AG04449 (cell line): ENCODE results near the gene STK17B.

ENCODE experiments used
- CTCF ChIA-PET: fragments of 350-600 bp; formaldehyde crosslinking; extraction: SDS; loops from one replicate; lab custom pipeline; 2021; ENCODE audit warnings: antibody characterized with exemption; lab: Yijun Ruan, JAX
- POLR2A ChIA-PET: fragments of 400-600, 350-600 bp; formaldehyde crosslinking; extraction: SDS; loops from one replicate; lab custom pipeline; 2020; ENCODE audit warnings: antibody characterized with exemption, inconsistent platforms; lab: Yijun Ruan, JAX
- DNase-seq: peaks from one replicate; pipeline ENCODE4 v3.0.0-alpha.2; 2010; ENCODE audit warnings: low read depth, low spot score
- H3K4me3 ChIP-seq: 2 replicates; pipeline ENCODE4 v1.5.1; 2011; ENCODE audit warnings: low read depth, mild to moderate bottlenecking, control low read depth, low read length
- CTCF ChIP-seq: IDR thresholded peaks from one replicate; pipeline ENCODE4 v1.5.1; 2011; ENCODE audit warnings: mild to moderate bottlenecking, moderate library complexity, low read length, control low read depth, inconsistent platforms; ENCODE audit not compliant: insufficient read depth; ENCODE audit errors: missing control alignments

Gene STK17B

DNA sequence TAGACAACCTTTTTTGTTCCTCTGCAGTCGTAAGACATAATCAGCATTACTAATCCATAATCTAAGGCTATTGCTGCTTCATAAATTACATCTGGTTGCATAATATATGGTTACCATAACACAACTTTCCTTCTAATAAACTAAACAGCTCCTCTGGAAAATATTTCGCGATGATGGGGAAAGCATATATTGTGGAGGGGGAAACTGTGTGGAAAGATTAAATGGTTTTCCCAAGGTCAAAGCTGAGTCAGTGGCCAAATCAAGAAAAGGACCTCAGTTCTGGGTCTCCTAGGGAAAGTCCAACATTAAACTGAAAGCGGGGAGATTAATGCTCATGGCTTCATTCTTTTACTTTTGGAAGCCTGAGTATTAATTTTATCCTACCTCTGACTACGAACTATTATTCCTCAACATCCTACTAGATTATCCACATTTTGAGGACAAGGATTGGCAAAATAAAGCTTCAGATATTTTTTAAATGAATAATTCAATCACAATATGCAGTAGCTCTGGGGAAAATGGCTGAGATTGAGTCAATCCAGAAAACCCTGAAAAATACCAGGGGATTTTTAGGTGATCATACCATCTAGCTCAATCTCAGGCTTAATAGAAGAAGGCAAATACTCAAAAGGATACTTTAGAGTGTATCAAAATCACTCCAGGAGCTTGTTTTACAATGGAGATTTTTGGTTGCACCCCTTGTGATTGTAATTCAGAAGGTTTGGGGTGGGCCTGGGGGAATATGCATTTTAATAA, 33.8 kb upstream of the STK17B start:
- CTCF ChIA-PET, result interaction anchor here (1.1 to 1.7 kb wide), 3 partner anchors 9 to 71 kb away, joined by 3 to 6 read pairs (median 5); no protein-coding TSS in a partner anchor
- POLR2A ChIA-PET, result interaction anchor here (0.8 kb wide), 1 partner anchor 34 kb away, joined by 3 read pairs; the partner anchor contains the start of gene STK17B

DNA sequence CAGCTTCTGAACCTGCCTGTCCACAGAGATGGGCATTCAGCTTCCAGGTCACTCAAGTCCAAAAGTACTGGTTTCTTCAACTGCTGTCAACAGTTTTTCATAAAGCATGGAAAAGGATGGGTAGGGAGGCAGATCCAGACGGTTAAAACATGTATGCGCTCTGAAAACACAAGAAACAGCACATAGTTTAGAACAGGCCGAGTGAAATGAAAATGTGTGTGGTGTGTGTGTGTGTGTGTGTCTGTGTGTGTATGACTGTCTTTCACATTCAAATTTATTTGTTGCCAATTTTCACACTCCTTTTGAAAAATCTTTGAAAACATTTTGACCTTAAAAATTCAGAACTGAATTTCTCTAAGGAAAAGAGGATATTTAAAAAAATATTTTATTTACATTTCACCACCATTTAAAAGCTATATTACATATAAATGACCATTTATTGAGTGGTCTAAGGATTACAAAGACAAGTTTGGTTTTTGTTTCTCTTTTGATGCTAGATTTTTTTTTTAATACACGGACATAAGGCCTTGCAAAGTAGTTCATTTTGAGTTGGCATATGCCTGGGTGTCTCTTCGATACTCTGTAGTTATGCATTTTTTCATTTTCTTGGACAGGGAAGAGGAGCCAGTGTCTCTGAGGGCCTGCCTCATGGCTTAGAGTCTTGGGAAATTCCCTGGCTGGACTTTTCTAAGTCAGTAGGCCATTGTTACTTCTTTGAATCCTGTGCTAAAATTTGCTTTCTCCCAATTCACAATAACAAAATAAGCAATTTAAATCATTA, 30.0 kb upstream of the STK17B start:
- CTCF ChIA-PET, result no interaction called here
- POLR2A ChIA-PET, result no interaction called here
- TF ChIP-seq CTCF, result no peak

More for the DNA sequence above, 33.8 kb upstream of the STK17B start:
- no peak for TF ChIP-seq CTCF
- H3K4me3 ChIP-seq, result no peak overlapping the region
- DNase-seq, result no peak

DNA sequence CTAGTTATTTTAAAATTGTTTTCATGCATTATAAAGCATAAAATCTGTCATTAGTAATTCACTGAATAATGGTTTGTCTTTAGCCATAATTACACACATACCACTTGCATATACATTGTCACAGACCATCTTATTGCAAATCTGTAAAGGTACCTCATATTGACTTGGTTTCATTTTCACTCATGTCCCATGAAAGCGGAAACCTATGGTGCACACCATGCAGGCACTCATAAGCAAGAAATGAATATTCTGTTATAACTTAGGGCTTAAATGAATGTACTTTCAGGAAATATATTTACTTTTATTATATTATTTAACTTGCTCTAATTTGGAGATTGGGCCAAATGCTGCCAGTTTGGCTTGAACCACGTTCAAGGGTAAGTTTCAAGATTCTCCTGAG, 29.2 kb upstream of the STK17B start:
- no peak for DNase-seq
- ChIA-PET CTCF (no interaction called here), POLR2A (no interaction called here)
- no peak overlapping the region for H3K4me3 ChIP-seq
- no peak for TF ChIP-seq CTCF

More for the DNA sequence above, 30.0 kb upstream of the STK17B start:
- no peak for DNase-seq
- H3K4me3 ChIP-seq, result no peak overlapping the region

DNA sequence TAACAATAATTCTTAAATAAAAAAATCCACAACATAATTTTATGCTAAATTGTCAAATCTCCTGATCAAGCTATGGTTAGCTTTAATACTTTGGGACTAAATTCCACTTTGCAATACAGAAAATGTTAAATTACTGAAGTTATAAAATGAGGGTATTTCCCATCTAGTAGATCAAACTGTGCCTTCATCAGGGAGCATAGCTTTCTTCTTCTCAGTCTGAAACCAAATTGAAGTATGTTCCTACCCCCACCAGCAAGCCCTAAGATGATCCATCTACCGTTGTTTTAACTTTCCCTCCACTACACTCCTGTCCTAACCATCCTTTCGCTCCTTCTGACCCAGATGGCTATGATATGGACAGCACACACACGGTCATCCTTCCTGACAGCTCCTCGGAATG, 24.4 kb upstream of the STK17B start:
- CTCF ChIA-PET, result interaction anchor here (1.6 kb wide), 1 partner anchor 9 kb away, joined by 5 read pairs; no protein-coding TSS in a partner anchor
- no peak overlapping the region for H3K4me3 ChIP-seq
- POLR2A ChIA-PET, result no interaction called here
- DNase-seq, result no peak
- TF ChIP-seq CTCF, result no peak

DNA sequence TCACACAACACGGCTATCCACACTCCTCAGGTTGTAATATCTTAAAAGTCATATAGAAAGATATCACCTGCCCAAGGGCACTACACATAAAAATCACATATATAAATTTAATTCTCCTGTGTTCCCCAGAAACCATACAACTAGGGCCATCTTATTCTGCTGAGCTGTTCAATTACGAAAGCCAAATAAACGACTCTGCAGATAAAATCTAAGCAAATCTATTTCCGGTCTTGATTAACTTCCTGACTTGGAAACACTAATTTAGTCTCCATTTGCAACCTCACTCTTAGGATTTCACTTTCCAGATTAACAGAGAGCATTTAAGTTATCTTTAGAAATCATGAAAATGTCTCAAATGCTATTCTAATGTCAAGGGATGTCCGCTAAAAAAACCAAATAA, 23.9 kb upstream of the STK17B start:
- no peak overlapping the region for H3K4me3 ChIP-seq
- CTCF ChIA-PET, result interaction anchor here (1.6 kb wide), 1 partner anchor 9 kb away, joined by 5 read pairs; no protein-coding TSS in a partner anchor
- TF ChIP-seq CTCF, result no peak
- DNase-seq, result no peak
- POLR2A ChIA-PET, result no interaction called here

- no peak for DNase-seq
- ChIA-PET CTCF (no interaction called here), POLR2A (no interaction called here)
- H3K4me3 ChIP-seq, result no peak overlapping the region
- no peak for TF ChIP-seq CTCF
These were observed 20.2 kb upstream of the STK17B start for GRCh38 chr2:196191541-196191940.
